ENCODE measurements around the gene ITGAX. TPM values are rescaled to one million over a fixed set of nuclear protein-coding genes. Genes with fewer than 3 reads are reported as not detected.

The ITGAX gene
- polyA plus RNA-seq, 10 donors = 0.23 to 1.8 (median 0.89) TPM

Other genes starting within 250 kb of the ITGAX start
- gene BCKDK, start 246.8 kb upstream of the ITGAX start, polyA plus RNA-seq (ENCODE audit: insufficient read length in 10 of 10) = 10 to 100 TPM; 19.7 to 29.9 (median 25.3) TPM
- 10 to 100 TPM; 38.8 to 57.3 (median 45.3) TPM for gene KAT8, start 237.5 kb upstream of the ITGAX start, polyA plus RNA-seq (ENCODE audit: insufficient read length in 10 of 10)
- 1 to 10 TPM in 2 of 10 donors, under 1 TPM in 6, not detected in 2; 0.11 to 4.2 (median 0.25) TPM for gene PRSS8, start 219.4 kb upstream of the ITGAX start, polyA plus RNA-seq (ENCODE audit: insufficient read length in 10 of 10)
- gene PRSS36, start 205.1 kb upstream of the ITGAX start, polyA plus RNA-seq (ENCODE audit: insufficient read length in 10 of 10) = 1 to 10 TPM; 1.1 to 2.8 (median 1.8) TPM
- gene FUS, start 175.0 kb upstream of the ITGAX start, polyA plus RNA-seq (ENCODE audit: insufficient read length in 10 of 10) = 100 to 1,000 TPM; 310 to 492 (median 406) TPM
- gene PYCARD, start 152.4 kb upstream of the ITGAX start, polyA plus RNA-seq (ENCODE audit: insufficient read length in 10 of 10) = 10 to 100 TPM in 1 of 10 donors, 1 to 10 TPM in 9; 3.3 to 14.0 (median 7.3) TPM
- gene TRIM72, start 141.1 kb upstream of the ITGAX start, polyA plus RNA-seq (ENCODE audit: insufficient read length in 10 of 10) = 10 to 100 TPM; 36.2 to 79.4 (median 64.6) TPM
- gene PYDC1, start 138.0 kb upstream of the ITGAX start, polyA plus RNA-seq (ENCODE audit: insufficient read length in 10 of 10) = 1 to 10 TPM in 5 of 10 donors, under 1 TPM in 5; 0.48 to 3.0 (median 0.98) TPM
- gene ITGAM, start 95.2 kb upstream of the ITGAX start, polyA plus RNA-seq (ENCODE audit: insufficient read length in 10 of 10) = 1 to 10 TPM; 3.0 to 4.9 (median 3.9) TPM
- gene ITGAD, start 38.2 kb downstream of the ITGAX start, polyA plus RNA-seq (ENCODE audit: insufficient read length in 10 of 10) = 1 to 10 TPM in 4 of 10 donors, under 1 TPM in 5, not detected in 1; 0.26 to 1.7 (median 0.48) TPM
- gene COX6A2, start 73.2 kb downstream of the ITGAX start, polyA plus RNA-seq (ENCODE audit: insufficient read length in 10 of 10) = 100 to 1,000 TPM; 174 to 388 (median 268) TPM
- gene ZNF843, start 87.6 kb downstream of the ITGAX start, polyA plus RNA-seq (ENCODE audit: insufficient read length in 10 of 10) = 1 to 10 TPM; 1.5 to 3.5 (median 2.4) TPM
- 1 to 10 TPM; 5.2 to 9.0 (median 7.5) TPM for gene ARMC5, start 104.3 kb downstream of the ITGAX start, polyA plus RNA-seq (ENCODE audit: insufficient read length in 10 of 10)
- 100 to 1,000 TPM in 1 of 10 donors, 10 to 100 TPM in 9; 61.8 to 106 (median 81.9) TPM for gene TGFB1I1, start 117.0 kb downstream of the ITGAX start, polyA plus RNA-seq (ENCODE audit: insufficient read length in 10 of 10)
- 10 to 100 TPM in 3 of 10 donors, 1 to 10 TPM in 7; 5.1 to 13.0 (median 7.6) TPM for gene SLC5A2, start 127.9 kb downstream of the ITGAX start, polyA plus RNA-seq (ENCODE audit: insufficient read length in 10 of 10)
- gene RUSF1, start 153.2 kb downstream of the ITGAX start, polyA plus RNA-seq (ENCODE audit: insufficient read length in 10 of 10) = 10 to 100 TPM; 34.1 to 58.8 (median 44.6) TPM
- 10 to 100 TPM in 7 of 10 donors, 1 to 10 TPM in 3; 8.6 to 48.2 (median 14.0) TPM for gene AHSP, start 172.7 kb downstream of the ITGAX start, polyA plus RNA-seq (ENCODE audit: insufficient read length in 10 of 10)

All from muscle of back (tissue), 10 donors.